Neural cell (in vitro differentiated cells): ENCODE measurements around the gene CLIC6. TPM values are rescaled to one million over a fixed set of nuclear protein-coding genes. Genes with fewer than 3 reads are reported as not detected.

Experiments used
- H2AFZ ChIP-seq: fragments of 200-600, 300-800 bp; sonication (generic), shearing (Covaris generic); 2 replicates; pipeline ENCODE4 v1.6.0; 2014; ENCODE audit warnings: low read depth, mild to moderate bottlenecking, antibody characterized with exemption, low read length, moderate library complexity
- H3F3A ChIP-seq: fragments of 200-600 bp; shearing (Covaris generic); 2 replicates; pipeline ENCODE4 v1.6.1; 2016; ENCODE audit warnings: mild to moderate bottlenecking, moderate library complexity, mixed read lengths, antibody characterized with exemption, low read length; ENCODE audit not compliant: insufficient read depth, poor library complexity, severe bottlenecking
- H3K27ac ChIP-seq: fragments of 200-600, 300-800 bp; sonication (generic), shearing (Covaris generic); 2 replicates; pipeline ENCODE4 v1.5.1; 2014; ENCODE audit warnings: mild to moderate bottlenecking, low read length, moderate library complexity
- H3K27me3 ChIP-seq: fragments of 300-800, 200-600 bp; sonication (generic), shearing (Covaris generic); 2 replicates; pipeline ENCODE4 v1.6.0; 2014; ENCODE audit warnings: mild to moderate bottlenecking, low read depth, low read length, moderate library complexity; ENCODE audit not compliant: insufficient read depth
- H3K36me3 ChIP-seq: fragments of 300-800, 200-600 bp; sonication (generic), shearing (Covaris generic); 2 replicates; pipeline ENCODE4 v1.5.1; 2014; ENCODE audit warnings: mild to moderate bottlenecking, antibody characterized with exemption, low read length, moderate library complexity; ENCODE audit not compliant: insufficient read depth
- H3K4me2 ChIP-seq: fragments of 300-800, 200-600 bp; sonication (generic), shearing (Covaris generic); 2 replicates; pipeline ENCODE4 v1.6.0; 2014; ENCODE audit warnings: mild to moderate bottlenecking, low read length
- H3K4me3 ChIP-seq: fragments of 300-800, 200-600 bp; sonication (generic), shearing (Covaris generic); 2 replicates; pipeline ENCODE4 v1.5.1; 2014; ENCODE audit warnings: mild to moderate bottlenecking, low read length, moderate library complexity
- H3K79me2 ChIP-seq: fragments of 200-600 bp; shearing (Covaris generic); replicated peaks from 2 replicates; pipeline ENCODE4 v1.6.0; 2014; ENCODE audit warnings: mild to moderate bottlenecking, low read length, moderate library complexity; ENCODE audit not compliant: insufficient read depth
- H3K9ac ChIP-seq: fragments of 300-800, 200-600 bp; sonication (generic), shearing (Covaris generic); 2 replicates; pipeline ENCODE4 v1.6.1; 2016; ENCODE audit warnings: mild to moderate bottlenecking, low read length, mixed read lengths
- H3K9me2 ChIP-seq: fragments of 200-600 bp; shearing (Covaris generic); 2 replicates; pipeline ENCODE4 v1.6.1; 2016; ENCODE audit warnings: mild to moderate bottlenecking, low read length, mixed read lengths; ENCODE audit not compliant: insufficient read depth
- H3K9me3 ChIP-seq: fragments of 200-600, 300-800 bp; sonication (generic), shearing (Covaris generic); 2 replicates; pipeline ENCODE4 v1.6.1; 2016; ENCODE audit warnings: mild to moderate bottlenecking, mixed run types, low read length, moderate library complexity, mixed read lengths
- H4K20me1 ChIP-seq: fragments of 200-600 bp; shearing (Covaris generic); 2 replicates; pipeline ENCODE4 v1.6.1; 2016; ENCODE audit warnings: mild to moderate bottlenecking, mixed run types; ENCODE audit not compliant: insufficient read depth
- EP300 ChIP-seq: fragments of 450-650 bp; conservative IDR thresholded peaks from 2 replicates; pipeline ENCODE4 v1.6.1; 2014; ENCODE audit warnings: antibody characterized with exemption, mild to moderate bottlenecking, moderate library complexity; ENCODE audit not compliant: poor library complexity, severe bottlenecking
- EZH2 ChIP-seq: fragments of 200-600, 300-800 bp; shearing (Covaris generic), sonication (generic); IDR thresholded peaks from 2 replicates; pipeline ENCODE4 v1.6.1; 2014; ENCODE audit warnings: antibody characterized with exemption, low read length, borderline replicate concordance, mild to moderate bottlenecking; ENCODE audit not compliant: insufficient read depth, poor library complexity, severe bottlenecking
- MXI1 ChIP-seq: fragments of 450-650 bp; conservative IDR thresholded peaks from 2 replicates; pipeline ENCODE4 v1.6.1; 2014; ENCODE audit warnings: antibody characterized with exemption, mild to moderate bottlenecking; ENCODE audit not compliant: poor library complexity, severe bottlenecking
- POLR2AphosphoS5 ChIP-seq: IDR thresholded peaks from 2 replicates; pipeline ENCODE4 v1.6.1; 2012
- RAD21 ChIP-seq: fragments of 450-650 bp; conservative IDR thresholded peaks from 2 replicates; pipeline ENCODE4 v1.6.1; 2014; ENCODE audit warnings: antibody characterized with exemption, mild to moderate bottlenecking, moderate library complexity
- SMC3 ChIP-seq: fragments of 450-650 bp; conservative IDR thresholded peaks from 2 replicates; pipeline ENCODE4 v1.6.1; 2014; ENCODE audit warnings: antibody characterized with exemption, mild to moderate bottlenecking, moderate library complexity; ENCODE audit not compliant: poor library complexity
- TAF1 ChIP-seq: IDR thresholded peaks from 2 replicates; pipeline ENCODE4 v1.6.1; 2012; ENCODE audit warnings: low read depth
- polyA plus RNA-seq: library from polyadenylated mRNA; depleted of rRNA; stranded (reverse); fragments of >200 nt; gene quantifications from 2 replicates; pipeline ENCODE4 v1.2.3, GENCODE V29; 2014
- TF ChIP-seq, protein P1 (sequence below): fragments of 450-650 bp; IDR thresholded peaks from 2 replicates; pipeline ENCODE4 v1.5.1; 2014; ENCODE audit warnings: antibody characterized with exemption, mild to moderate bottlenecking, moderate library complexity; ENCODE audit not compliant: poor library complexity, severe bottlenecking
- TF ChIP-seq, protein P2 (sequence below): IDR thresholded peaks from 2 replicates; pipeline ENCODE4 v1.6.1; 2012; ENCODE audit warnings: borderline replicate concordance

Gene CLIC6
- polyA plus RNA-seq, 1 donor from 2014 or later: 0.32 TPM

DNA sequence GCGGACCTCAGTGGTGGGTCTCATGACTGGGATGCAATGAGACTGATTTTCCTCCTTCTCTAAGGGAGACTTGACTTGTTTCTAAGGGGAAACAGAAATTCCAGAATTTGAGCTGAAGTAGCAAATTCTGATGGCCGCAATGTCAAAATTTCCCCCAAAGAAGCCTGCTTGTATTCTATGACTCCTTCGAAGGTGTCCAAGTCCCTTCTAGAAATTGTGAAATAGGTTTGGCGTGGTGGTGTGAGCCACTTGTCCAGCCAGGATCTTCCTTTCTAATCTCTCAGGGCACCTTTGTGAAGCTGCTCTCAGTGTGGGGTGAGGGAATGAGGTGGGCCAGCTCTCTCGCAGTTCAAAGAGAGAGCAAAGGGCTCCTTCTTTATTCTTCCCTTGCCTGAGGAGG is 19.9 kb downstream of the CLIC6 start:
- TF ChIP-seq SMC3: no peak
- TF ChIP-seq POLR2AphosphoS5: no peak
- TF ChIP-seq, protein P1, sequence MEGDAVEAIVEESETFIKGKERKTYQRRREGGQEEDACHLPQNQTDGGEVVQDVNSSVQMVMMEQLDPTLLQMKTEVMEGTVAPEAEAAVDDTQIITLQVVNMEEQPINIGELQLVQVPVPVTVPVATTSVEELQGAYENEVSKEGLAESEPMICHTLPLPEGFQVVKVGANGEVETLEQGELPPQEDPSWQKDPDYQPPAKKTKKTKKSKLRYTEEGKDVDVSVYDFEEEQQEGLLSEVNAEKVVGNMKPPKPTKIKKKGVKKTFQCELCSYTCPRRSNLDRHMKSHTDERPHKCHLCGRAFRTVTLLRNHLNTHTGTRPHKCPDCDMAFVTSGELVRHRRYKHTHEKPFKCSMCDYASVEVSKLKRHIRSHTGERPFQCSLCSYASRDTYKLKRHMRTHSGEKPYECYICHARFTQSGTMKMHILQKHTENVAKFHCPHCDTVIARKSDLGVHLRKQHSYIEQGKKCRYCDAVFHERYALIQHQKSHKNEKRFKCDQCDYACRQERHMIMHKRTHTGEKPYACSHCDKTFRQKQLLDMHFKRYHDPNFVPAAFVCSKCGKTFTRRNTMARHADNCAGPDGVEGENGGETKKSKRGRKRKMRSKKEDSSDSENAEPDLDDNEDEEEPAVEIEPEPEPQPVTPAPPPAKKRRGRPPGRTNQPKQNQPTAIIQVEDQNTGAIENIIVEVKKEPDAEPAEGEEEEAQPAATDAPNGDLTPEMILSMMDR: no peak
- TF ChIP-seq, protein P2, sequence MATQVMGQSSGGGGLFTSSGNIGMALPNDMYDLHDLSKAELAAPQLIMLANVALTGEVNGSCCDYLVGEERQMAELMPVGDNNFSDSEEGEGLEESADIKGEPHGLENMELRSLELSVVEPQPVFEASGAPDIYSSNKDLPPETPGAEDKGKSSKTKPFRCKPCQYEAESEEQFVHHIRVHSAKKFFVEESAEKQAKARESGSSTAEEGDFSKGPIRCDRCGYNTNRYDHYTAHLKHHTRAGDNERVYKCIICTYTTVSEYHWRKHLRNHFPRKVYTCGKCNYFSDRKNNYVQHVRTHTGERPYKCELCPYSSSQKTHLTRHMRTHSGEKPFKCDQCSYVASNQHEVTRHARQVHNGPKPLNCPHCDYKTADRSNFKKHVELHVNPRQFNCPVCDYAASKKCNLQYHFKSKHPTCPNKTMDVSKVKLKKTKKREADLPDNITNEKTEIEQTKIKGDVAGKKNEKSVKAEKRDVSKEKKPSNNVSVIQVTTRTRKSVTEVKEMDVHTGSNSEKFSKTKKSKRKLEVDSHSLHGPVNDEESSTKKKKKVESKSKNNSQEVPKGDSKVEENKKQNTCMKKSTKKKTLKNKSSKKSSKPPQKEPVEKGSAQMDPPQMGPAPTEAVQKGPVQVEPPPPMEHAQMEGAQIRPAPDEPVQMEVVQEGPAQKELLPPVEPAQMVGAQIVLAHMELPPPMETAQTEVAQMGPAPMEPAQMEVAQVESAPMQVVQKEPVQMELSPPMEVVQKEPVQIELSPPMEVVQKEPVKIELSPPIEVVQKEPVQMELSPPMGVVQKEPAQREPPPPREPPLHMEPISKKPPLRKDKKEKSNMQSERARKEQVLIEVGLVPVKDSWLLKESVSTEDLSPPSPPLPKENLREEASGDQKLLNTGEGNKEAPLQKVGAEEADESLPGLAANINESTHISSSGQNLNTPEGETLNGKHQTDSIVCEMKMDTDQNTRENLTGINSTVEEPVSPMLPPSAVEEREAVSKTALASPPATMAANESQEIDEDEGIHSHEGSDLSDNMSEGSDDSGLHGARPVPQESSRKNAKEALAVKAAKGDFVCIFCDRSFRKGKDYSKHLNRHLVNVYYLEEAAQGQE: no peak
- TF ChIP-seq TAF1: no peak
- TF ChIP-seq MXI1: no peak
- no peak for TF ChIP-seq EP300
- no peak for TF ChIP-seq RAD21
- no peak for TF ChIP-seq EZH2
- no peak overlapping the region for H2AFZ ChIP-seq
- no peak overlapping the region for H3K4me2 ChIP-seq
- no peak overlapping the region for H3K4me3 ChIP-seq
- no peaks in the 10 kb centered on the region for H3F3A ChIP-seq
- no peak overlapping the region for H3K9ac ChIP-seq
- H3K9me3 ChIP-seq: no peaks in the 10 kb centered on the region
- H3K36me3 ChIP-seq: no peaks in the 10 kb centered on the region
- H4K20me1 ChIP-seq: no peaks in the 10 kb centered on the region
- H3K27ac ChIP-seq: no peak overlapping the region
- no peaks in the 10 kb centered on the region for H3K27me3 ChIP-seq
- no peaks in the 10 kb centered on the region for H3K9me2 ChIP-seq
- no peaks in the 10 kb centered on the region for H3K79me2 ChIP-seq

DNA sequence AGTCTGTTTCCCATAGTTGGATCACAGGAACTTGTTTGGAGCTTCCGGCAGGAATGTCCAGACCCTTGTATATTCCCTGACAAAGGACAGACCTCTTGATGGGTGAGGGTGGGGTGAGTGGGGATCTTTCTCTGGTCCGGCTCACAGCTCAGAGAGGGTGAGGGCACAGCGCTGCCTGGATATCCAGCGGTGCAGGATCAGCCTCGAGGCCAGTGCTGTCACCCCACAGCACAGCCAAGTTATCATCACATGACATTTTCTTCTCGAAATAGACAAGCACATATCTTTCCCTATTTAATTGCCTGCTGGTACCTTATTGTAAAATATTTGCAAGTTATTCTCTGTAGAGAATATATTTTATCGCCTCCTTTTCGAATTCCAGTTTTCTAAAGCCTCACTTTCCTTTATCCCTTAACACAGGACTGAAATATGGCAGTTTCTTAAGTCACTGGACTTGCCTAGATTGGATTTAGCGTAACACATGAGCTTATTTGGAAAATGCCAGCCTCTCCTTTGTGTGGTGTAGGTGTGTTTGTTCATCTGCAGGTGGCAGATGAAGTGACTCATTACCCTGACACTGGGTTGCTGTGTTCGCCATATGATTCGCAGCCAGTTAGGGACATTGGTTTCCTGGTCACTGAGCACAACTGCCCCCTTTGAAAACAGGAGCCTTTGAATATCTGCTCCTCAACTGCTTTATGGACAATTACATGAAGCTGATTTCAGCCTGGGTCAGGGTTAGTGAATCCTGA is 21.4 kb downstream of the CLIC6 start:
- Histone ChIP-seq H3K9me2 (no peaks in the 10 kb centered on the region), H3K9ac (no peak overlapping the region), H3K9me3 (no peaks in the 10 kb centered on the region), H3K27me3 (no peaks in the 10 kb centered on the region), H3K27ac (no peak overlapping the region), H3K4me3 (no peak overlapping the region), H3K79me2 (no peaks in the 10 kb centered on the region), H2AFZ (no peak overlapping the region), H3F3A (no peaks in the 10 kb centered on the region), H3K4me2 (no peak overlapping the region), H3K36me3 (no peaks in the 10 kb centered on the region), H4K20me1 (no peaks in the 10 kb centered on the region)
- no peak for TF ChIP-seq TAF1
- TF ChIP-seq, protein P1: no peak
- TF ChIP-seq RAD21: no peak
- TF ChIP-seq, protein P2: no peak
- TF ChIP-seq SMC3: no peak
- no peak for TF ChIP-seq EP300
- no peak for TF ChIP-seq POLR2AphosphoS5
- TF ChIP-seq MXI1: no peak
- TF ChIP-seq EZH2: no peak
